Subcutaneous adipose tissue (tissue), 4 donors: ENCODE data around the gene TRIM24. TPM values are rescaled to one million over a fixed set of nuclear protein-coding genes. Genes with fewer than 3 reads are reported as not detected.

Experiments
- CTCF ChIP-seq: fragments of 450-650 bp; IDR thresholded peaks from one replicate; pipeline ENCODE4 v1.5.1; 2016; ENCODE audit warnings: low read depth, mild to moderate bottlenecking, control low read depth, antibody characterized with exemption, moderate library complexity
- total RNA-seq, 4 donors: library from RNA; depleted of rRNA; stranded (reverse); fragments of >200 nt; gene quantifications; one replicate each; pipeline ENCODE4 v1.1.0, GENCODE V29; 2016

The TRIM24 gene
- total RNA-seq, result 10 to 100 TPM; 11.7 to 18.8 (median 15.7) TPM

GRCh38 chr7:138460176-138460648 is at the start of gene TRIM24:
Gene TRIM24, plus strand, starts transcription at chr7:138460259. Its CDS starts 290 bp downstream, at chr7:138460549.
- TF ChIP-seq CTCF, result no peak

- TF ChIP-seq CTCF, result no peak
Measured at GRCh38 chr7:138417078-138417700, 42.9 kb upstream of the TRIM24 start.

- no peak for TF ChIP-seq CTCF
Measured at GRCh38 chr7:138417764-138418163, 42.3 kb upstream of the TRIM24 start.

GRCh38 chr7:138425026-138425425 is 35.0 kb upstream of the TRIM24 start:
- TF ChIP-seq CTCF, result no peak

- no peak for TF ChIP-seq CTCF
Measured at GRCh38 chr7:138429577-138430250, 30.3 kb upstream of the TRIM24 start.

GRCh38 chr7:138431517-138431916 is 28.5 kb upstream of the TRIM24 start:
- TF ChIP-seq CTCF, result no peak

- no peak for TF ChIP-seq CTCF
Measured at GRCh38 chr7:138433583-138434443, 26.2 kb upstream of the TRIM24 start.
